OCI-LY3 (cell line): ENCODE data around the gene CBLL1.

ENCODE experiments used
- EZH2phosphoT487 ChIP-seq: fragments of 200-600 bp; shearing (Covaris generic); IDR thresholded peaks from 2 replicates; pipeline ENCODE4 v1.6.1; 2018; ENCODE audit warnings: antibody characterized with exemption, mixed run types, low read depth
- TF ChIP-seq, protein P1 (sequence below): fragments of 200-600, 300-600 bp; sonication (generic); IDR thresholded peaks from 2 replicates; pipeline ENCODE4 v1.5.1; 2014; ENCODE audit warnings: antibody characterized with exemption, low read length, low read depth

GRCh38 chr7:107773027-107773426 lies 29.1 kb downstream of the CBLL1 start:
- TF ChIP-seq, protein P1, sequence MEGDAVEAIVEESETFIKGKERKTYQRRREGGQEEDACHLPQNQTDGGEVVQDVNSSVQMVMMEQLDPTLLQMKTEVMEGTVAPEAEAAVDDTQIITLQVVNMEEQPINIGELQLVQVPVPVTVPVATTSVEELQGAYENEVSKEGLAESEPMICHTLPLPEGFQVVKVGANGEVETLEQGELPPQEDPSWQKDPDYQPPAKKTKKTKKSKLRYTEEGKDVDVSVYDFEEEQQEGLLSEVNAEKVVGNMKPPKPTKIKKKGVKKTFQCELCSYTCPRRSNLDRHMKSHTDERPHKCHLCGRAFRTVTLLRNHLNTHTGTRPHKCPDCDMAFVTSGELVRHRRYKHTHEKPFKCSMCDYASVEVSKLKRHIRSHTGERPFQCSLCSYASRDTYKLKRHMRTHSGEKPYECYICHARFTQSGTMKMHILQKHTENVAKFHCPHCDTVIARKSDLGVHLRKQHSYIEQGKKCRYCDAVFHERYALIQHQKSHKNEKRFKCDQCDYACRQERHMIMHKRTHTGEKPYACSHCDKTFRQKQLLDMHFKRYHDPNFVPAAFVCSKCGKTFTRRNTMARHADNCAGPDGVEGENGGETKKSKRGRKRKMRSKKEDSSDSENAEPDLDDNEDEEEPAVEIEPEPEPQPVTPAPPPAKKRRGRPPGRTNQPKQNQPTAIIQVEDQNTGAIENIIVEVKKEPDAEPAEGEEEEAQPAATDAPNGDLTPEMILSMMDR = no peak
- no peak for TF ChIP-seq EZH2phosphoT487
